Measurements from ENCODE around the gene MKS1. TPM values are rescaled to one million over a fixed set of nuclear protein-coding genes. Genes with fewer than 3 reads are reported as not detected.

The MKS1 gene
- total RNA-seq, 1 donor from 2014 or later: 16.0 TPM

- TF ChIP-seq, protein P1, sequence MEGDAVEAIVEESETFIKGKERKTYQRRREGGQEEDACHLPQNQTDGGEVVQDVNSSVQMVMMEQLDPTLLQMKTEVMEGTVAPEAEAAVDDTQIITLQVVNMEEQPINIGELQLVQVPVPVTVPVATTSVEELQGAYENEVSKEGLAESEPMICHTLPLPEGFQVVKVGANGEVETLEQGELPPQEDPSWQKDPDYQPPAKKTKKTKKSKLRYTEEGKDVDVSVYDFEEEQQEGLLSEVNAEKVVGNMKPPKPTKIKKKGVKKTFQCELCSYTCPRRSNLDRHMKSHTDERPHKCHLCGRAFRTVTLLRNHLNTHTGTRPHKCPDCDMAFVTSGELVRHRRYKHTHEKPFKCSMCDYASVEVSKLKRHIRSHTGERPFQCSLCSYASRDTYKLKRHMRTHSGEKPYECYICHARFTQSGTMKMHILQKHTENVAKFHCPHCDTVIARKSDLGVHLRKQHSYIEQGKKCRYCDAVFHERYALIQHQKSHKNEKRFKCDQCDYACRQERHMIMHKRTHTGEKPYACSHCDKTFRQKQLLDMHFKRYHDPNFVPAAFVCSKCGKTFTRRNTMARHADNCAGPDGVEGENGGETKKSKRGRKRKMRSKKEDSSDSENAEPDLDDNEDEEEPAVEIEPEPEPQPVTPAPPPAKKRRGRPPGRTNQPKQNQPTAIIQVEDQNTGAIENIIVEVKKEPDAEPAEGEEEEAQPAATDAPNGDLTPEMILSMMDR (IDR thresholded peaks at IDR 0.05): no peak
- DNase-seq (no peak), ATAC-seq (ENCODE audit: low read depth) (no peak)
- peak overlapping the region; percentile 90 for H3K27ac Mint-ChIP-seq
- H3K27me3 Mint-ChIP-seq: peaks cover 3% of the 10 kb centered on the region
- no peak overlapping the region for H3K4me3 Mint-ChIP-seq
- intact Hi-C loops (cut with micrococcal nuclease): no loop called here
- H3K36me3 Mint-ChIP-seq (ENCODE audit: low read depth): no peaks in the 10 kb centered on the region
- peaks cover 30% of the 10 kb centered on the region for H3K4me1 Mint-ChIP-seq
- ChIA-PET CTCF (interaction anchor here (3.0 kb wide), 1 partner anchor 18 kb away, joined by 23 read pairs; no protein-coding TSS in a partner anchor), POLR2A (interaction anchor here (1.6 to 3.4 kb wide), 4 partner anchors 12 to 400 kb away, joined by 5 to 19 read pairs (median 12); partner anchors contain the start of gene MKS1)
- H3K9me3 Mint-ChIP-seq: no peaks in the 10 kb centered on the region
These were observed 12.6 kb upstream of the MKS1 start for GRCh38 chr17:58231641-58232040.

DNA sequence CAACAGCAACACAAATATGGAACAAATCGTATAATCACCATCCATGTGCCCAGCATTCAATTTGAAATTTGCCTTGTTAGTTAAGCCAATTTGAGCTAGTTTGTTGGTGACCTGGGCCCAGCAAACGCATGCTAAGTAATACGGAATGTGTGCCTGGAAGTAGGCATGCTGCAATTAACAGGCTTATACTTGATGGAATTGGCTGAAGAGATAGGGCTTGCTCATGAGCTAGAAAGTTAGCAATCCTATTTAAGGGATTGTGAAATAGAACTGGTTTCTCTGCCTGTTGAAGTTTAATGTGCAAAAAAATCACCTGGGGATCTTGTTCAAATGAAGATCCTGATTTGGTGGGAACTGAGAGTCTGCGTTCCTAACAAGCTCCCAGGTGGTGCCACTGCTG is 10.8 kb upstream of the MKS1 start:
- peaks cover 30% of the 10 kb centered on the region for H3K4me1 Mint-ChIP-seq
- peaks cover 6% of the 10 kb centered on the region for H3K27me3 Mint-ChIP-seq
- DNase-seq: no peak
- ChIA-PET CTCF (interaction anchor here (1.0 kb wide), 1 partner anchor 14 kb away, joined by 3 read pairs; no protein-coding TSS in a partner anchor), POLR2A (interaction anchor here (3.4 kb wide), 1 partner anchor 11 kb away, joined by 18 read pairs; the partner anchor contains the start of gene MKS1)
- intact Hi-C loops (cut with micrococcal nuclease): no loop called here
- H3K4me3 Mint-ChIP-seq: no peak overlapping the region
- no peak for ATAC-seq (ENCODE audit: low read depth)
- no peaks in the 10 kb centered on the region for H3K9me3 Mint-ChIP-seq
- H3K27ac Mint-ChIP-seq: no peak overlapping the region
- no peaks in the 10 kb centered on the region for H3K36me3 Mint-ChIP-seq (ENCODE audit: low read depth)
- TF ChIP-seq, protein P1 (IDR thresholded peaks at IDR 0.05): no peak

DNA sequence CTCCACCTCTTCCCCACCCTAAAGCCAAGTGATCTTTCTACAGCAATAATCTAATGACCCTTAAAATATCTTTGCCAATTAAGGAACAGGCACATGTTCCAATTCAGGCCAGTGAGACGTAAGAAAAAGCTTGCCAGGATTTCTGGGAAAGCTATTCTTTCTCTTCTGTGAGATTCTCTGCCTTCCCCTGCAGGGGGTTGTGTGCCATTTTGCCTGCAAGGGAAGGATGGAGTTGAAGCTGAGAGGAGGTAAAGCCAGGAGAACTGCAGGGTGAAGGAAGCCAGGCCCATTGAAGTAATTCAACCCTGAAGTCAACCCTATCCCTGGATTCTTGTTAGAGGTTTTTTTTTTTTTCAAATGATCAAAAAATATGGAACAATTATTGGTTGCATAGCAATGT is 10.3 kb upstream of the MKS1 start:
- ATAC-seq (ENCODE audit: low read depth): no peak

DNA sequence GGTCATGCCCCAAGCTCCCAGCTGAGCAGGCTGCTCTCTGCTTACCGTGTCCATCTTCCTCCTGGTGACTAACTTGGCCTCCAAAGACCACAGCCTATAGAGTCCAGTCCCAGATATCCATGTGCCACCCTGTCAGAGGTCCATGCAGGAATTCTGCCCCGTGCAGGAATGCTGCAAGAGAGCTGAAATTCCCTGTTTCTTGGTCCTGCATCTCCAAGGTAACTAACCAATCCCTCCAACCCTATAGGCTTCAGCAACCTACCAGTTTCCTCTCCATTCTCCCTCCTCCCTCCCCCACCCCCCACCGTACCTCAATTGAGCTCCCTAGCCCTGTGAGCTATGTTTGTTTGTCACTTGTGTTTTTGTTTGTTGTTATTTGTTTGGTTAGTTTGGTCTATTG is 9.6 kb upstream of the MKS1 start:
- H3K27me3 Mint-ChIP-seq: peaks cover 12% of the 10 kb centered on the region
- no peak overlapping the region for H3K27ac Mint-ChIP-seq
- H3K36me3 Mint-ChIP-seq (ENCODE audit: low read depth): no peaks in the 10 kb centered on the region
- POLR2A ChIA-PET: interaction anchor here (3.4 kb wide), 1 partner anchor 10 kb away, joined by 18 read pairs; the partner anchor contains the start of gene MKS1
- no peaks in the 10 kb centered on the region for H3K9me3 Mint-ChIP-seq
- H3K4me1 Mint-ChIP-seq: peaks cover 23% of the 10 kb centered on the region
- DNase-seq: no peak
- ATAC-seq (ENCODE audit: low read depth): no peak
- TF ChIP-seq, protein P1 (IDR thresholded peaks at IDR 0.05): no peak
- no peak overlapping the region for H3K4me3 Mint-ChIP-seq
- intact Hi-C loops (cut with micrococcal nuclease): no loop called here
- CTCF ChIA-PET: interaction anchor here (1.2 kb wide), 1 partner anchor 22 kb away, joined by 3 read pairs; no protein-coding TSS in a partner anchor

More for the DNA sequence above, 10.3 kb upstream of the MKS1 start:
- Mint-ChIP-seq H3K27ac (no peak overlapping the region), H3K4me1 (peaks cover 29% of the 10 kb centered on the region), H3K36me3 (ENCODE audit: low read depth) (no peaks in the 10 kb centered on the region), H3K27me3 (peaks cover 9% of the 10 kb centered on the region), H3K4me3 (no peak overlapping the region), H3K9me3 (no peaks in the 10 kb centered on the region)
- ChIA-PET CTCF (no interaction called here), POLR2A (interaction anchor here (3.4 kb wide), 1 partner anchor 10 kb away, joined by 18 read pairs; the partner anchor contains the start of gene MKS1)
- TF ChIP-seq, protein P1 (IDR thresholded peaks at IDR 0.05): no peak
- DNase-seq: no peak
- intact Hi-C loops (cut with micrococcal nuclease): no loop called here

- Mint-ChIP-seq H3K4me1 (peaks cover 14% of the 10 kb centered on the region), H3K27me3 (peaks cover 12% of the 10 kb centered on the region), H3K4me3 (no peak overlapping the region), H3K36me3 (ENCODE audit: low read depth) (no peaks in the 10 kb centered on the region), H3K9me3 (no peaks in the 10 kb centered on the region), H3K27ac (no peak overlapping the region)
- TF ChIP-seq, protein P1 (IDR thresholded peaks at IDR 0.05): no peak
- ATAC-seq (ENCODE audit: low read depth): no peak
- DNase-seq: no peak
- intact Hi-C loops (cut with micrococcal nuclease): no loop called here
- CTCF ChIA-PET: interaction anchor here (1.2 kb wide), 2 partner anchors 12 to 23 kb away, joined by 3 to 4 read pairs; no protein-coding TSS in a partner anchor
- POLR2A ChIA-PET: no interaction called here
These were observed 8.7 kb upstream of the MKS1 start for GRCh38 chr17:58227733-58228132.

Data from activated B cell treated with CpG ODN at 0.5 μM for 24 hours (primary cell).